ENCODE results near the gene RNF5.
"Not testable (repeated sequence)": the region's sequence is repeated elsewhere in the genome, so short reads cannot be mapped to it uniquely, and the experiment has no call there.

Gene RNF5

GRCh38 chr6:32177788-32178546, at the start of gene RNF5:
RNF5 (plus strand) TSS chr6:32178405; CDS start chr6:32178512, 107 bp downstream.
- peak; percentile 99 for DNase-seq

GRCh38 chr6:32128751-32129296, 49.4 kb upstream of the RNF5 start:
- no peak for DNase-seq

- no peak for DNase-seq
Observed at GRCh38 chr6:32129297-32130088, 48.7 kb upstream of the RNF5 start.

GRCh38 chr6:32131439-32131948, 46.7 kb upstream of the RNF5 start:
- DNase-seq = no peak

GRCh38 chr6:32132110-32132509, 46.1 kb upstream of the RNF5 start:
- no peak for DNase-seq

- no peak for DNase-seq
Observed at GRCh38 chr6:32133786-32134185, 44.4 kb upstream of the RNF5 start.

- no peak for DNase-seq
Observed at GRCh38 chr6:32137454-32137853, 40.8 kb upstream of the RNF5 start.

- DNase-seq = no peak
Observed at GRCh38 chr6:32139590-32139989, 38.6 kb upstream of the RNF5 start.

GRCh38 chr6:32140420-32141046, 37.7 kb upstream of the RNF5 start:
- no peak for DNase-seq

- DNase-seq = not testable (repeated sequence)
Observed at GRCh38 chr6:32144238-32144637, 34.0 kb upstream of the RNF5 start.

GRCh38 chr6:32146287-32146686, 31.9 kb upstream of the RNF5 start:
- no peak for DNase-seq

GRCh38 chr6:32146687-32147086, 31.5 kb upstream of the RNF5 start:
- no peak for DNase-seq

GRCh38 chr6:32147401-32148132, 30.6 kb upstream of the RNF5 start:
- DNase-seq = no peak

GRCh38 chr6:32148289-32149091, 29.7 kb upstream of the RNF5 start:
- DNase-seq = peak; percentile 81

GRCh38 chr6:32149092-32149755, 29.0 kb upstream of the RNF5 start:
- DNase-seq = no peak

- DNase-seq = peak; percentile 25
Observed at GRCh38 chr6:32149932-32150870, 28.0 kb upstream of the RNF5 start.

- peak; percentile 28 for DNase-seq
Observed at GRCh38 chr6:32151181-32151862, 26.9 kb upstream of the RNF5 start.

GRCh38 chr6:32151863-32152768, 26.1 kb upstream of the RNF5 start, which contains the start of gene PRRT1:
PRRT1 (minus strand) TSS chr6:32151939; CDS start chr6:32151827, 112 bp downstream.
- DNase-seq = peak; percentile 33

All from right hindlimb (tissue), 1 donor.